Upper lobe of right lung (tissue), 1 donor: Measurements from ENCODE around the gene ZSWIM8. TPM values are rescaled to one million over a fixed set of nuclear protein-coding genes. Genes with fewer than 3 reads are reported as not detected.

Experiments
- ATAC-seq: fragments of 200-7000 bp; cut with Tn5 transposase; one replicate; pipeline ENCODE4 v1.9.1; 2020; ENCODE audit warnings: mild to moderate bottlenecking, moderate library complexity
- DNase-seq: peaks from one replicate; pipeline ENCODE4 v3.0.0-alpha.2; 2020
- H3K27ac ChIP-seq: fragments of 200-600 bp; one replicate; pipeline ENCODE4 v1.8.0; 2022
- H3K27me3 ChIP-seq: fragments of 200-600 bp; one replicate; pipeline ENCODE4 v1.8.0; 2022; ENCODE audit warnings: mild to moderate bottlenecking
- H3K36me3 ChIP-seq: fragments of 200-600 bp; one replicate; pipeline ENCODE4 v1.8.0; 2022
- H3K4me1 ChIP-seq: fragments of 200-600 bp; one replicate; pipeline ENCODE4 v1.8.0; 2022
- H3K4me3 ChIP-seq: fragments of 200-600 bp; one replicate; pipeline ENCODE4 v1.8.0; 2022; ENCODE audit warnings: mild to moderate bottlenecking
- H3K9me3 ChIP-seq: fragments of 200-600 bp; one replicate; pipeline ENCODE4 v1.8.0; 2022
- intact Hi-C: fragments of 100-400 bp; cut with DNase I; formaldehyde crosslinking; loops from one replicate; pipeline ENCODE4 v1.11.0; 2022
- total RNA-seq: library from RNA; stranded (reverse); fragmentation: NEBNext Ultra II Directional; extraction: Animal tissue kit (Norgen Biotek cat#: 25700); gene quantifications from one replicate; pipeline ENCODE4 v1.2.1, GENCODE V29; 2021
- TF ChIP-seq, protein P1 (sequence below): fragments of 200-600 bp; IDR thresholded peaks from one replicate; pipeline ENCODE4 v1.8.0; 2022; ENCODE audit warnings: antibody characterized with exemption
- donor health status: DM: no; HTN: yes; CAD: no; lungs with severe emphysema.

The ZSWIM8 gene
- total RNA-seq, 1 donor from 2014 or later = 117 TPM

DNA sequence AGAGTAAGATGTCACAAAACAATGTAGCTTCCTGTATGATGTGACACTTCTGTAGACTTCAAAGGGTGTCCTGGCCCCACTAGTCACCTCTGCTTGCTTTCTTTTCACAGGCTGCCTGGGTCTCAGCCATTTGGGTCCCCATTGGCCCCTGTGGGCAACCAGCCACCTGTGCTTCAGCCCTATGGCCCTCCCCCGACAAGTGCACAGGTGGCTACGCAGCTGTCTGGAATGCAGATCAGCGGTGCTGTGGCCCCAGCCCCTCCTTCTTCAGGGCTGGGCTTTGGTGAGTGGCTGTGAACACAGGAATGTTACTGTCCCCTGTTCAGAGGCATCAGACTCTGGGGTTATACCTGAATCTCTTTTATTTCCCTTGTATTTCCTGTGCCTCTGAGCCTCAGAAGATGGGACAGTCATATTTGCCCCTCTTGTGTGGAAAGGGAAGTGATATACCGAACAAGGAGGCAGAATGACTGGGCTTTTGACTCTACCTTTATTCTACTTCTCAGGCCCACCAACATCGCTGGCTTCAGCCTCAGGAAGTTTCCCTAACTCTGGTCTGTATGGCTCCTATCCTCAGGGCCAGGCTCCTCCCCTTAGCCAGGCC is 25.8 kb upstream of the ZSWIM8 start:
- DNase-seq = peak; percentile 87
- peak overlapping the region; percentile 10 for H3K4me3 ChIP-seq
- no peaks in the 10 kb centered on the region for H3K9me3 ChIP-seq
- peak overlapping the region; percentile 49 for H3K27ac ChIP-seq
- intact Hi-C loops = no loop called here
- peak; percentile 96 for ATAC-seq
- peaks cover 80% of the 10 kb centered on the region for H3K36me3 ChIP-seq
- H3K27me3 ChIP-seq = no peaks in the 10 kb centered on the region
- H3K4me1 ChIP-seq = peaks cover 6% of the 10 kb centered on the region
- TF ChIP-seq, protein P1, sequence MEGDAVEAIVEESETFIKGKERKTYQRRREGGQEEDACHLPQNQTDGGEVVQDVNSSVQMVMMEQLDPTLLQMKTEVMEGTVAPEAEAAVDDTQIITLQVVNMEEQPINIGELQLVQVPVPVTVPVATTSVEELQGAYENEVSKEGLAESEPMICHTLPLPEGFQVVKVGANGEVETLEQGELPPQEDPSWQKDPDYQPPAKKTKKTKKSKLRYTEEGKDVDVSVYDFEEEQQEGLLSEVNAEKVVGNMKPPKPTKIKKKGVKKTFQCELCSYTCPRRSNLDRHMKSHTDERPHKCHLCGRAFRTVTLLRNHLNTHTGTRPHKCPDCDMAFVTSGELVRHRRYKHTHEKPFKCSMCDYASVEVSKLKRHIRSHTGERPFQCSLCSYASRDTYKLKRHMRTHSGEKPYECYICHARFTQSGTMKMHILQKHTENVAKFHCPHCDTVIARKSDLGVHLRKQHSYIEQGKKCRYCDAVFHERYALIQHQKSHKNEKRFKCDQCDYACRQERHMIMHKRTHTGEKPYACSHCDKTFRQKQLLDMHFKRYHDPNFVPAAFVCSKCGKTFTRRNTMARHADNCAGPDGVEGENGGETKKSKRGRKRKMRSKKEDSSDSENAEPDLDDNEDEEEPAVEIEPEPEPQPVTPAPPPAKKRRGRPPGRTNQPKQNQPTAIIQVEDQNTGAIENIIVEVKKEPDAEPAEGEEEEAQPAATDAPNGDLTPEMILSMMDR = no peak

DNA sequence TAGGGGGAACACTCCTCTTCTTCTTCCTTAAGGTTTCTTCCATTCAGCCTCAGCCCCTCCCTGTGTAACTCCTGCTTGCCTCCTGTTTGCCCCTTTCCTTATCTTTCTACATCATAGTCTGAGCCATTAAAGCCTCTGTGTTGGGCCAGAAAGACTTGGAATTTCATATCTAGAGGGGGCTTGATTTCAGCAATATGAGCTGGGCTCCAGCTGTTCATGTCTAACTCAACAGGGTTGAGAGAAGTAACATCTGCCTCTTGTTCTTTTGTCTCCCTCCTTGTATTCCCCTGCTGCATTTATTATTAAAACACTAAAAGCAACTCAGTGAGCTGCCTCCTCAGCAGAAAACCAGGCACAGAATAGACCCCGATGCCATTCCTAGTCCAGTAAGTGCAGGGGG is 23.6 kb upstream of the ZSWIM8 start:
- TF ChIP-seq, protein P1 = no peak
- Histone ChIP-seq H3K27me3 (no peaks in the 10 kb centered on the region), H3K27ac (no peak overlapping the region), H3K36me3 (peaks cover 82% of the 10 kb centered on the region), H3K4me3 (no peak overlapping the region), H3K4me1 (peaks cover 6% of the 10 kb centered on the region), H3K9me3 (no peaks in the 10 kb centered on the region)
- ATAC-seq (no peak), DNase-seq (no peak)
- intact Hi-C loops = no loop called here

DNA sequence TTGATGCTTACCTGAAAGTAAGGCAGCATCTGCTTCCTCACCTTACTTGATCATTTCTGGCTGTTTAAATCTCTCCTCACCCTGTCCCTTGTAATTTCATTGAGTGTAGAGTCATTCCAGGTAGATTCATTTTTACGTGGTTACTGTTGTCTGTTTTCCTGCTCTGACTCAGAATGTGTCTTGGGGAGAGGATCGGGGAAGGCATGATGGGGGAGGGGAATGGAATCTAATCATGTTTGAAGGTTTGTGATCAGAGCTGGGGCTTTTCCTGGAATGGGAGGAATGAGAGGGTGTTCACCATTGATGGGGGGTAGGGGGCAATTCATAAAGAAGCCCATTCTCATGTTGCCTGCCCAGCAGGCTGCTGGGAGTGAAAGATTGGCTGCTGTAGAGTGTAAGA is 22.5 kb upstream of the ZSWIM8 start:
- intact Hi-C loops = no loop called here
- Histone ChIP-seq H3K4me1 (peaks cover 6% of the 10 kb centered on the region), H3K27me3 (no peaks in the 10 kb centered on the region)

DNA sequence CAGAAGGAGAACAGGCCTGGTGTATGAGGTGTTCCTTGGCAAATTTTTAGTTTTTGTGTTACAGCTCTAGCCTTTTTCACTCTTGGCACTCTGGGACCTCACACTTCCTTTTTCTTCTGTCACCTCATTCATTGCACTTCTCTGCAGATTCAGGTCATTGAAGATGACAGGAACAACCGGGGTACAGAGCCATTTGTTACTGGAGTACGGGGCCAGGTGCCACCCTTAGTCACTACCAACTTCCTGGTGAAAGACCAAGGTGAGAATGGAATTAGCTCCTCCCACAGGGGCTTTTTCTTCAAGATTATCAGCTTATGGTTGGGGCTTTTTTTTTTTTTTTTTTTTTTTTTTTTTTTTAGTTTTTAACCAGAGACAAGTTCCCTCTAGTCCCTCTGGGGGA is 22.1 kb upstream of the ZSWIM8 start:
- H3K36me3 ChIP-seq = peaks cover 90% of the 10 kb centered on the region
- ATAC-seq = no peak
- H3K4me3 ChIP-seq = no peak overlapping the region
- no peaks in the 10 kb centered on the region for H3K27me3 ChIP-seq
- DNase-seq = no peak
- H3K27ac ChIP-seq = no peak overlapping the region
- TF ChIP-seq, protein P1 = no peak
- H3K4me1 ChIP-seq = peaks cover 6% of the 10 kb centered on the region
- no peaks in the 10 kb centered on the region for H3K9me3 ChIP-seq
- intact Hi-C loops = no loop called here

More for the DNA sequence above, 22.5 kb upstream of the ZSWIM8 start:
- DNase-seq (no peak), ATAC-seq (no peak)
- Histone ChIP-seq H3K4me3 (no peak overlapping the region), H3K27ac (no peak overlapping the region), H3K9me3 (no peaks in the 10 kb centered on the region), H3K36me3 (peaks cover 85% of the 10 kb centered on the region)
- TF ChIP-seq, protein P1 = no peak

DNA sequence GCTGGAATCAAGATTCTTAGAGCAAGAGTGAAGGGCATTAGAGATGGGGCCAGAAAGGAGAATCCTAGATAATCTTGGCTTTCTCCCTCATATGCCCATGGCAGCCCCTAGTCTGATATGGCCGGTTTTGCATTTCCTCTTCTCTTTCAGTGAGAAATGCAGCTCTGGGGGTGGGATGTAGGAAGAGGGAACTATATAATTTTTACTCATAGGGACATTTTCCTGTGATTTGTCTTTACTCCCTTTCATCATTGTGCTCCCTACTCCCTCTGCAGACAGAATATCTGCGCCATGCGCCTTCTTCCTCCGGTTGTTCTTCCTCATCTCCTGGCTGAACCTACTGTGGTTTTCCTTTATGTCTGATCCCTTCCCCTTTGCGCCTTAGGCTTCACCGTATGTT is 20.3 kb upstream of the ZSWIM8 start:
- Histone ChIP-seq H3K27me3 (no peaks in the 10 kb centered on the region), H3K36me3 (peaks cover 100% of the 10 kb centered on the region), H3K4me3 (no peak overlapping the region), H3K27ac (no peak overlapping the region), H3K9me3 (no peaks in the 10 kb centered on the region), H3K4me1 (peaks cover 3% of the 10 kb centered on the region)
- DNase-seq (no peak), ATAC-seq (no peak)
- intact Hi-C loops = no loop called here
- TF ChIP-seq, protein P1 = no peak

DNA sequence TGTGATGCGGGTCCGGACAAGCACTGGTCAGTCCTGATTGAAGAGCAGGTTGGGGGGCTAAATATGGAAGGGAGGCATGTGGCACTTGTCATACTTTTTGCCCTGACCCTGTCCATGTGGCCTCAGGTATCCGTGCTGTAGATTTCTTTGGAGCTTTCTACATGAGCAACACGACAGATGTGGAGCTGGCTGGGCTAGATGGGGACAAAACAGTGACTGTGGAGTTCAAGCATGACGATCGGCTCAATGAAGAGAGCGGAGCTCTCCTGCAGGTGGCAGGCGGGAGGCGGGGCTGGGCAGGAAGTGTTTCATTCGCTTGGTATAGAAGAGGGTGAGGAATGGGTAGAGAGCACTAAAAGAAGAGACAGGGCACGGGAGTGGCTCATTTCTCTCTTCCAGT is 16.5 kb upstream of the ZSWIM8 start:
- TF ChIP-seq, protein P1 = no peak
- ATAC-seq = no peak
- H3K4me1 ChIP-seq = peaks cover 10% of the 10 kb centered on the region
- H3K4me3 ChIP-seq = no peak overlapping the region
- H3K27me3 ChIP-seq = no peaks in the 10 kb centered on the region
- H3K36me3 ChIP-seq = peaks cover 78% of the 10 kb centered on the region
- intact Hi-C loops = no loop called here
- no peak overlapping the region for H3K27ac ChIP-seq
- no peak for DNase-seq
- H3K9me3 ChIP-seq = no peaks in the 10 kb centered on the region
